ENCODE measurements around the gene ITPA.

Gene ITPA

DNA sequence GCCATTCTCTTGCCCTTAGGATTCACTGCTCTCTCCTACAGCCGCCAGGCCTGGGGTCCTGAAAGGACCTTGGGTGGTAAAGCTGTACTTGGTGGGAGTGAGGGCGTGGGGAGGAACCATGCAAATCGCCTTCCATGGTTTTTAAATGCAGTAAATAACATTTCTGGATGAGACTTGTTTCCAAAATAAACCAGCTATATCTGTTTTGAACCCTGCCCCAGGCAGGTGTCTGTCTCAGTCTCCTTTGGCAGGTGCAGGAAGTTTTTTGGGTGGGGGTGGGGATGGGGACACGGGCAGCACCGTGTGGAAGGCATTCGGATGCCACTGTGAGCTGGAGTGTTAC, 14.3 kb downstream of the ITPA start:
- TF ChIP-seq, protein P1, sequence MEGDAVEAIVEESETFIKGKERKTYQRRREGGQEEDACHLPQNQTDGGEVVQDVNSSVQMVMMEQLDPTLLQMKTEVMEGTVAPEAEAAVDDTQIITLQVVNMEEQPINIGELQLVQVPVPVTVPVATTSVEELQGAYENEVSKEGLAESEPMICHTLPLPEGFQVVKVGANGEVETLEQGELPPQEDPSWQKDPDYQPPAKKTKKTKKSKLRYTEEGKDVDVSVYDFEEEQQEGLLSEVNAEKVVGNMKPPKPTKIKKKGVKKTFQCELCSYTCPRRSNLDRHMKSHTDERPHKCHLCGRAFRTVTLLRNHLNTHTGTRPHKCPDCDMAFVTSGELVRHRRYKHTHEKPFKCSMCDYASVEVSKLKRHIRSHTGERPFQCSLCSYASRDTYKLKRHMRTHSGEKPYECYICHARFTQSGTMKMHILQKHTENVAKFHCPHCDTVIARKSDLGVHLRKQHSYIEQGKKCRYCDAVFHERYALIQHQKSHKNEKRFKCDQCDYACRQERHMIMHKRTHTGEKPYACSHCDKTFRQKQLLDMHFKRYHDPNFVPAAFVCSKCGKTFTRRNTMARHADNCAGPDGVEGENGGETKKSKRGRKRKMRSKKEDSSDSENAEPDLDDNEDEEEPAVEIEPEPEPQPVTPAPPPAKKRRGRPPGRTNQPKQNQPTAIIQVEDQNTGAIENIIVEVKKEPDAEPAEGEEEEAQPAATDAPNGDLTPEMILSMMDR (IDR thresholded peaks at IDR 0.05; ENCODE audit: low read depth, low read length): no peak
- DNase-seq (ENCODE audit: extremely low read depth, low read depth): no peak

DNA sequence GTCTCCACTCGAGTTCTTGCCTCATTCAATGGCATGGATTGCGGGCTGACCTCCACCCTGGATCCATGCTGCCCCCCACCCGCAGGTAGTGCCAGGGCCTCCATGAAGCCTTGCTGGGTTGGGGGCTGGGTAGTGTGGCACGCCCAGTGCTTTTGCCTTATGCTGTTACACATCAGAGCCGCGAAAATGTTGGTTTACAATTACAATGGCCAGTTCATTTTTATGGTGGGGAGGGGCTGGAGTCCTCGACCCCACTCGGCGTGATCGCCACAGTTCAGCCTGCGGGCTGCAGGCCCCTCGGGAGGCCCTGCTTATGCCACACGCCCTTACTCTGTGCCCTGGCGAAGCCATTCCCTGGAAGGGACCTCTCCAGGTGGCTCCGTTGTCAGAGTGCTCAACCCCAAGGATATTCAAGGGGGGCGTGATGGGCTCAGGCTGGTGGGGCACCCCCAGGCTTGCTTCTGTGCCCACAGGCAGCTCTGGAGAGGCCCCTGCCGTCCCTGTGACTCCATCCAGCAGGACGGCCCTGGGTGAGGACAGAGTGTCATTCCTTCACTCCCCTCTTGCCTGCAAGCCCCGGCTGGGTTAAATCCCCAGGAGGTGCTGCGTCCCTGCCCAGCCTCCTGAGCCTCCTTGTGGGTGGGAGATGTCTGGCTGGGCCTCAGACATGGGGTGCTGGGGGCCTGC, 14.8 kb downstream of the ITPA start:
- TF ChIP-seq, protein P1 (IDR thresholded peaks at IDR 0.05; ENCODE audit: low read depth, low read length): no peak
- no peak for DNase-seq (ENCODE audit: extremely low read depth, low read depth)

DNA sequence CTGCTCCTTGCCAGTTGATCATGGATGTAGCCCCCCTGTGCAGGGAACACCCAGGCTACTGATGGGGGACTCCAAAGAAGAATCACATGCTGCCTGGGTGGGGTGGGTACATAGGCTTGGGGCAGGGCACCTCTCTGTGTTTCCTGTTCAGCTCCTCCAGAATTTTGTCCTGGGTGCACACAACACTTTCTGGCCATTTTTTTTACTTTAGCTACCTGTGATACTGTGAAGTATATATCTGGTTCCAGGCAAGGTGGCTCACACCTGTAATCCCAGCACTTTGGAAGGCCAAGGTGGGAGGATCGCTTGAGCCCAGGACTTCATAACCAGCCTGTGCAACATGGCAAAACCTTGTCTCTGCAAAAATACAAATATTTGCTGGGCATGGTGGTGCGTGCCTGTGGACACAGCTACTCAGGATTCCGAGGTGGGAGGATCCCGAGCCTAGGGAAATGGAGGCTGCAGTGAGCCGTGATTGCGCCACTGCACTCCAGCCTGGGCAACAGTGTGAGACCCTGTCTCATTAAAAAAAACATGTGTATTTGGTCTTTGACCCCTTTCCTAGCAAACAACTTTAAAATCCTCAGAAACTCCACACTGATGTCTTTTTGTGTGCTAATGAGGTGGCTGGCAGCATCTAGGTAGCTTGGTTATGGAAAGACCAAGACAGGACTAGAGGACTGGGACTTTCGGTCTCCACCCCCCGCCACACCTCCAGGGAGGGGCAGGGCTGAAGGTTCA, 15.6 kb downstream of the ITPA start:
- no peak for DNase-seq (ENCODE audit: extremely low read depth, low read depth)
- TF ChIP-seq, protein P1 (IDR thresholded peaks at IDR 0.05; ENCODE audit: low read depth, low read length): no peak

DNA sequence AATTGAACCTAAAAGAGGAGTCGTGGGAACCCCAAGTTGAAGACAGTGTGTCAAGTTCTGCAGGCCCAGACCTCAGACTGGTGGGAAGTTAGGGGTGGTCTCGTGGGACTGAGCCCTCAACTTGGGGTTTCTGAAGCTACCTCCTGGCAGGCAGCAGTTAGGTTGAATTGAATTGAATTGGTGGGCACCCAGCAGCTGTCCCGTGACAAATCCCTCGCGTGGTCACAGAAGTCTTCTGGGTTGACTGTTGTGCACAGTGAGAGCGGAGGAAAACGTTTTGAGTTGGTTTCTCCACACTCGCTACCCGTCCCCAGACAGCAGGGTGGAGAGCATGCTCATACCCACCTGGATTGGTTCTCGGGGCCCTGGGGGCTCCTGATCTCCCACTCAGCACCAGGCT, 16.8 kb downstream of the ITPA start:
- DNase-seq (ENCODE audit: extremely low read depth, low read depth): no peak
- TF ChIP-seq, protein P1 (IDR thresholded peaks at IDR 0.05; ENCODE audit: low read depth, low read length): no peak

DNA sequence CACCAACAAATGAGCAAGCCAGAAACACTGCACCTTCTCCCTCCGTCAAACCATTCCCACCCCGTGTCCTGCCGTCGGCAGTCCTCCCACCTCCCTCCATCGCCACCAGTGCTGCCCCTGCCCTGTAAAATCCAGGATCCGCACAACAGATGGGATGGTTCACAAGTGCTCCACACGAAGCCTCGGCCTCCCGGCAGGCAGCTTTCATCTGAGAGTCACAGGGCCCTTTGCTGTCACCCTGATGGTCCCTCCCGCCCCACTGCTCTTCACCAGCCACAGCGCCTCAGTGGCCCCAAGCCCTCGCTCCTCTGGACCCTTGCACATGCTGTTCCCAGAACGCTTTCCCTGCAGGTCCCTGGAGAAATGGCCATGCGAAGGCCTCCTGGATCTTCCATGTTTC, 17.6 kb downstream of the ITPA start:
- TF ChIP-seq, protein P1 (IDR thresholded peaks at IDR 0.05; ENCODE audit: low read depth, low read length): no peak
- no peak for DNase-seq (ENCODE audit: extremely low read depth, low read depth)

DNA sequence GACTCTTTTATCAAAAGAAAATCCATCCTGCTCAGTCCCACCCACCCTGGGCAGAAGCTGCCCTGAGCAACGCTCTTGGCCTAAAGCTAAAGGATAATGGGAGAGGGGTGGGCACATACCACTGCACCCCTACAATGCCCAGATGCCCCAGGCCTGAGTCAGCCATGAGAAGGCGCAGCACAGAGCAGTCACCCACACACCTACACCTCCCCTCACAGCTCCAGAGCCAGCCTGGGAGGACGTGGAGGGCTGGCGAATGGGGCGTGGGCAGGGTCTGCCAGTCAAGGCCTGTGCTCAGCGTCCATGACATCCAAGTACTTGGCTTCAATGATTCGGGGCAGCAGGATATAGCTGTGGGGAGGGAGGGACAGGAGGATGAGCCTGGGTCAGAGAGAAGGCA, 18.2 kb downstream of the ITPA start:
- TF ChIP-seq, protein P1 (IDR thresholded peaks at IDR 0.05; ENCODE audit: low read depth, low read length): no peak
- no peak for DNase-seq (ENCODE audit: extremely low read depth, low read depth)

DNA sequence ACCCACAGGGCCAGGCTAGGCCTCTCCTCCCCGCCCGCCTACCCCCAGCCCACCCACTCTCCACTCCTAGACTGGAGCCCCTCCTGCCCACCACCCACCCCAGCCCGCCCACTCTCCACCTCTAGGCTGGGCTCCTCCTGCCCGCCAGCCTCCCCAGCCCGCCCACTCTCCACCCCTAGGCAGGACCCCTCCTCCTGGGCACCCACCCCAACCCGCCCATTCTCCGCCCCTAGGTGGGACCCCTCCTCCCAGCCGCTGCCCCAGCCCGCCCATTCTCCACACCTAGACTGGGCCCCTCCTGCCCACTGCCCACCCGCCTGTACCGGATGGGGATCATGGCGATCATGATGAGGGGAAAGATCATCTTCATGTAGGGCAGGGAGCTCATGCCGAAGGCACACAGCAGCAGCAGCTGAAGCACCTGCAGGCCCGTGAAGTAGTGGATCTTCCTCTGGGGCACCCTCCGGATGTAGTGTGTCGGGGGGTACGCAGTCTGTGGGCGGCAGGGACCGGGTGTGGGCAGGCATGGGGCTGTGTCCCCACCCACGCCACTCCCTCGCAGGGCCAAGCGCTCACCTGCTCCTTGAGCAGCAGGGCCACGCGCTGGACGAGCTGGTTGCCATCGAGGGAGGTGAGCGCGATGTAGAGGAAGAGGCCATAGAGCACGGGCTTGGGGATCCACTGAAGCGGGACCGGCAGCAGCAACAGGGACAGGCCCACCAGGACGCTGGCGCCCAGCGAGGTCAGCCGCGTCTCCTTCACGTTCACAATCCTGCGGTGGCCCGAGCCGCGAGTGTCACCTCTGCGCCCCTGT, 18.8 kb downstream of the ITPA start:
- DNase-seq (ENCODE audit: extremely low read depth, low read depth): no peak
- TF ChIP-seq, protein P1 (IDR thresholded peaks at IDR 0.05; ENCODE audit: low read depth, low read length): no peak
